Ureter (tissue), 1 donor: ENCODE measurements around the gene RIMBP2. TPM values are rescaled to one million over a fixed set of nuclear protein-coding genes. Genes with fewer than 3 reads are reported as not detected.

Experiments used
- DNase-seq: peaks from one replicate; pipeline ENCODE4 v3.0.0-alpha.2; 2020; ENCODE audit warnings: low spot score
- total RNA-seq: library from RNA; stranded (reverse); gene quantifications from one replicate; pipeline ENCODE4 v1.2.4, GENCODE V29; 2023
- donor health status: DM: yes; HTN: yes; CAD: no.

RIMBP2 gene
- total RNA-seq, 1 donor from 2014 or later: 0.57 TPM

DNA sequence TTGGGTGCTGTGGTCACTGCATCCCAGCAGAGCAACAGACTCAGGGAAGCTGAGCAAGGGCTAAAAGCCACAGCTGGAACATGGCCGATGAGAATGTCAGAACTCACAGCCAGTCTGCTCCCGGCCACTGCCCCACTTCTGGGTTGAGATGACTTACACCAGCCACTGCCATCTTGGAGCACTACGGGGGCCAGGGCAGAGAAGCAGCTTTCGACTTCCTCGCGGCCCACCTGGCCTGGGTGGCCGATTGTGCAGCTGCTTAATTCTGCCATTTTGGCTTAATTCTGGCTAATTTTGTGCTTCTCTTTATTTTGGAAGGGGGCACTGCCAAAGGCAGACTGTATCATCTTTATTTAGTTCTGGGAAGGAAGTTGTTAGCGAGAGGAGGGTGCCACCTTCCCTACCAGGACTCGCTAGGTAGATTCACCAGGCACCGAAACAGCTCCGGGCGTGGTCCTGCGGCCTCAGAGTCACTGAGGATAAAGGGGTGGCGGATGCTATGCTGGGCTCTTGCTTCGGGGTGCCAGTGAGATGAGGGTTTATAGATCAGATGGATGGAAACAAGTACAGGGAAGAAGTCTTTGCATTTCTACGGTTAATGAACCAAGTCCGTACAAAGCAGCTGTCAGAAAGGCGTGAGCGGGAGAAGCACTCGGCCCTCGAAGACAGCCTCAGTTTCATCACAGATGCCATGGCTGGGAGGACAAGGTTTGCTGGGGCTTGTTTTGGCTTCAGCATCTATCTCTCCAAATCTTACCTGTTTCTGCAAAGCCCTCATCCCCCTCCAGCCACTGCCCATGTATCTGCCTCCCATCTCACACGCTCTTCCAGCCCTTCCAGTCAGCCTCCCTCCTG lies 230.6 kb downstream of the RIMBP2 start:
- DNase-seq: no peak

DNA sequence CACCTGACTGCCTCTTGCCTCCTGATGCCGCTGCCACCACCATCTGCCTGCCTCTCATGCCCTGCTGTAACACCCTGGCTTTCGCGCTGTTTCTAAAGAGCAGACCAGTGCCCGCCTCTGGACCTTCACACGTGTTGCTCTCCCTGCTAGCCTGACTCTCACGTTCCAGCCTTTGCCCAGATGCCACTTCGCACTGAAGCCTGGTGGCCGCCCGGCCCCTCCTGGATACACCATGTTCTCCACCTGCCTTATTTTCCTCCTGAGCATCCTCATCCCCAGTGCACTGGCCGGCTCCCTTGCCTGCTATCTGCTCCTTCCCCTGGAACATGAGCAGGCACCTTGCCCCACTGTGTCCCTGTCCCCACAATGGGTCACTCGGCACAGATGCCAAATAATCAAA lies 231.9 kb downstream of the RIMBP2 start:
- no peak for DNase-seq

DNA sequence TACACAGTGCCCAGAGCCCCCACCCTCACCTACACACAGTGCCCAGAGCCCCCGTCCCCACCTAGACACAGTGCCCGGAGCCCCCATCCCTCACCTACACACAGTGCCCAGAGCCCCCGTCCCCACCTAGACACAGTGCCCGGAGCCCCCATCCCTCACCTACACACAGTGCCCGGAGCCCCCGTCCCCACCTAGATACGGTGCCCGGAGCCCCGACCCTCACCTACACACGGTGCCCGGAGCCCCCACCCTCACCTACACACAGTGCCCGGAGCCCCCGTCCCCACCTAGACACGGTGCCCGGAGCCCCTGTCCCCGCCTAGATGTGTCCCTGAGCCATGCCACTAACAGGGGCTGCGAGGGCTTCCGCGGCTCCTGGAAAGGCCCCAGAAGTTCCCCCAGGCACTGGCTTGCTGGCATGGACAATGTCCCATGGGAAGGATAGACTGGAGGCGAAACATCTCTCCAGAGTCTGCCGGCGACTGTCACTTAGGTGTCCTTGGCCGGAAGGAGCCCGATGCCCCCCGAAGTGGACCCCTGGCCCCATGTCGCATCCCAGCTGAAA lies 232.4 kb downstream of the RIMBP2 start:
- DNase-seq: no peak

DNA sequence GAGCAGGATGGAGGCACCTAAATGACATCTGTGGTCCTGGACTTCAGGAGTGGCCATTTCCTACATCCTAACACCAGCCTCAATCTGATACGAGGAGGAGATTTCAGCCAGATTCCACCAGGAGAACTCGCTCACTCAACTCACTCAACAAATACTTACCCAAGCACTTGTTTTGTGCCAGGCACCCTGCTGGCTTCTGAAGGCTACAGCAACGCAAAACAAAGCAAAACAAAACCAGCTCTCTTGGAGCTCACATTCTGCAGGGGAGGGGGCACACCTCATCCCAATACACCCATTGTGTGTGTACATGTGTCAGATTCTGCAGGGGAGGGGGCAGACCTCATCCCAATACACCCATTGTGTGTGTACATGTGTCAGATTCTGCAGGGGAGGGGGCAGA lies 233.7 kb downstream of the RIMBP2 start:
- DNase-seq: no peak

DNA sequence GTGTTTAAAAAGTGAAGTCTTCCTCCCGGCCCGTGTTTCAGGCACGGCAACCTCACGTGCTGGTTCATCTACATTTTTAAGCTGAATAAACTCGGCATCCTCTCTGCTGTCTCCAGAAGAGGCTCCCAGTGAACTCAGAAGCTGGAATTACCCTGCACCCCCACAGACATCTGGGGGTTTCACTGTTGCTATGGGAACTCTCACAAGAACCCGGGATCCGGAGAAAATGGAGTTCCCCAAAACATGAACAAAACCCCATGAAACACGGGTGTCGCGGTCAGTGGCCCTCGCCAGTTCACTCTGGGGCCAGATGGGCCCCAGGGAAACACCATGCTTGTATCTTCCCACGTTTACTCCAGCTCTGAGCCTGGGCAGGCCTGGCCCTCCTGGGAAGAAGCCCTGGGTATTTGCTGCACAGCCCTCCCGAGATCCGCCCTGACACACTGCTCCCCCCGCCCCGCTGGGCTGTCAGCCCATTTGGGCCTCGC lies 234.7 kb downstream of the RIMBP2 start:
- no peak for DNase-seq

DNA sequence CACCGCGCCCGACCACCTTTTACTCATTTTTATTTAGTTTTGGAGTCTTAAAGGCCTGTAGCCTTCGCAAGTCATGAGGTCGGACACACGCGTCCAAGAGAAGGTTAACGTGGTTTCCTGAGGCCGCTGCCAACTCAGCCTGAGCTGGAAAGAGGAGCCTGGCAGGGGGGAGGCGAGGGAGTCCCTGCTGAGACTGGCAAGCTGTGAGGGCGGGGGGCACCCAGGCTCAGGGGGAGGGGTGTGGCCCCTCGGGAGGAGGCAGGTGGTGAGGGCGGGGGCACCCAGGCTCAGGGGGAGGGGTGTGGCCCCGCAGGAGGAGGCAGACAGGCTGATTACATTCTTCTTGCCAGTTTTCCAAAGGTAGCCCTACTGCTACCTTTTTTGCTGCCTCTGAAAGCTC lies 235.2 kb downstream of the RIMBP2 start:
- DNase-seq: no peak

- no peak for DNase-seq
These were observed 235.9 kb downstream of the RIMBP2 start for GRCh38 chr12:130480231-130480630.

GRCh38 chr12:130479401-130480125 lies 236.5 kb downstream of the RIMBP2 start:
- no peak for DNase-seq

GRCh38 chr12:130478786-130479185 lies 237.3 kb downstream of the RIMBP2 start:
- DNase-seq: no peak

DNA sequence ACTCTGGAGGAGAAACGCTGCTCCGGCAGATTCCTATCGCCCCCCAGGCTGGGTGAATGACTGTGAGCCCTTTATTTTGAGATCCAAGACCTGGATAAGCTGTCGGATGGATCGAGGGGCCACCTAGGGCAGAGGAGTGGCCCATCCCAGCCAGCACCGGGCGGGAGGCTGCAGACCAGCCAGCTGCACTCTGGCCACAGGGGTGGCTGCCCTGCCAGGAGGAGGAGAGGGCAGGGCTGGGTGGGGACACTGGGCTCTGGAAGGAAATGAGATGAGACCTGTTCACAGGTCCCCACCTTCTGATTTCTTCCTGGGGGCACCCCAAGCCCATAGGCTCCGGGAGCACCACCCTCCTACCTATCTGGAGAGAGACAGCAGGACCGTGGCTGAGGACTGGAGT lies 238.4 kb downstream of the RIMBP2 start:
- DNase-seq: no peak

- no peak for DNase-seq
These were observed 238.8 kb downstream of the RIMBP2 start for GRCh38 chr12:130477266-130477665.

GRCh38 chr12:130476451-130477135 lies 239.5 kb downstream of the RIMBP2 start:
- no peak for DNase-seq

- DNase-seq: no peak
These were observed 241.4 kb downstream of the RIMBP2 start for GRCh38 chr12:130474599-130475269.

- DNase-seq: no peak
These were observed 242.8 kb downstream of the RIMBP2 start for GRCh38 chr12:130473266-130473665.

GRCh38 chr12:130470969-130471368 lies 245.1 kb downstream of the RIMBP2 start:
- DNase-seq: no peak

GRCh38 chr12:130469552-130469951 lies 246.5 kb downstream of the RIMBP2 start:
- no peak for DNase-seq

DNA sequence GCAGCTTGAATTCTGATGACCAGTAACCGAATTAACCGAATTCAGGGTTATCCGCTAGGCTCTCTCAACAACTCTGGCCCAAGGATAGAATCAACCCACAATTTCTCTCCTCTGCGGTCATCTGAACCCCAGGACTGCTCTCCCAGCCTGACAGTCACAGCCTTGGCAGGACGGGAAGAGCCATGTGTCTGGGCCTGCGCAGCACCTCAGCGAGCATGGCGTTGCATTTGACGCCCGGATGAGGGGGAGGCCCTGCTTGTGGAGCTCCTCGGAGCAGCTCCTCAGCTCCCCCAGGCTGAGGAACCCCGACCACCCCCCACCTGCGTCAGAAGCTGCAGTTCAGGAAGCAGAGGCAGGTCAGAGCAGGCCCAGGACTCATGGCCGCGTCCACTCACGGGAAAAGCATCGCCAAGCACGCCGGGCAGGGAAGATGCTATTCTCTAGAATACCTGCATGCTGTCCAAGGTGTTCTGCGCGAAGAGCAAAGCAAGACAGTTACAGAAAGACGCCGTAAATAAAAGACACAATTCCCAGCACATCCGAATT lies 247.3 kb downstream of the RIMBP2 start:
- no peak for DNase-seq

DNA sequence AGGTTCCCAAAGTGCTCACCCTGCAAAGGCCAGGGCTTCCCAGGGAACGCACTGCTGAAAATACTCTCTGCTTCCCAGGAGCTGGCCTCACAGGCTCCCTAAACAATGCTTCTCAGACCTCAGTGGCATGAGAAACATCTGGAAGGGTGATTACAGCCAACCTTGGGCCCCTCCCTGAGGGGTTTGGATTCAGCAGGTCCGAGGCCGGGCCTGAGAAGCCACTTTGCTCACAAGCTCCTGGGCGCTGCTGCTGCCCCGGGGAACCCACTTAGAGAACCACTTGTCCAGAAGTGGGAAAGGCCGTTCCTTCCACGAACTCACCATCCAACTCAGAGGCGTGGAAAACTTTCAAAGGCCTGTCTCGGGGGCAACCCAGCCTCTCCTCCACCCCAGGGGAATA lies 247.9 kb downstream of the RIMBP2 start:
- DNase-seq: no peak

GRCh38 chr12:130465626-130466025 lies 250.5 kb downstream of the RIMBP2 start:
- DNase-seq: no peak

GRCh38 chr12:130465046-130465445 lies 251.1 kb downstream of the RIMBP2 start:
- no peak for DNase-seq
